ENCODE results near the gene RPL36AL. TPM values are rescaled to one million over a fixed set of nuclear protein-coding genes. Genes with fewer than 3 reads are reported as not detected.

Gene RPL36AL
- total and polyA plus RNA-seq, 10 of the 15 experiments (the other 5 are each of a cell fraction or from before 2014, with no cell fraction given): 222 to 1,379 (median 545) TPM

- no peak for TF ChIP-seq TBL1XR1 (IDR thresholded peaks at IDR 0.05; ENCODE audit: low read depth, low read length)
- no peak for TF ChIP-seq IRF4 (IDR thresholded peaks at IDR 0.05; ENCODE audit: low read depth, low read length)
- no peak for TF ChIP-seq LARP7 (IDR thresholded peaks at IDR 0.05)
- no peak for TF ChIP-seq NBN (IDR thresholded peaks at IDR 0.05)
- TF ChIP-seq BCLAF1 (IDR thresholded peaks at IDR 0.05): no peak
- TF ChIP-seq, protein P1, sequence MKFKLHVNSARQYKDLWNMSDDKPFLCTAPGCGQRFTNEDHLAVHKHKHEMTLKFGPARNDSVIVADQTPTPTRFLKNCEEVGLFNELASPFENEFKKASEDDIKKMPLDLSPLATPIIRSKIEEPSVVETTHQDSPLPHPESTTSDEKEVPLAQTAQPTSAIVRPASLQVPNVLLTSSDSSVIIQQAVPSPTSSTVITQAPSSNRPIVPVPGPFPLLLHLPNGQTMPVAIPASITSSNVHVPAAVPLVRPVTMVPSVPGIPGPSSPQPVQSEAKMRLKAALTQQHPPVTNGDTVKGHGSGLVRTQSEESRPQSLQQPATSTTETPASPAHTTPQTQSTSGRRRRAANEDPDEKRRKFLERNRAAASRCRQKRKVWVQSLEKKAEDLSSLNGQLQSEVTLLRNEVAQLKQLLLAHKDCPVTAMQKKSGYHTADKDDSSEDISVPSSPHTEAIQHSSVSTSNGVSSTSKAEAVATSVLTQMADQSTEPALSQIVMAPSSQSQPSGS (IDR thresholded peaks at IDR 0.05; ENCODE audit: low read length): no peak
- TF ChIP-seq, protein P2, sequence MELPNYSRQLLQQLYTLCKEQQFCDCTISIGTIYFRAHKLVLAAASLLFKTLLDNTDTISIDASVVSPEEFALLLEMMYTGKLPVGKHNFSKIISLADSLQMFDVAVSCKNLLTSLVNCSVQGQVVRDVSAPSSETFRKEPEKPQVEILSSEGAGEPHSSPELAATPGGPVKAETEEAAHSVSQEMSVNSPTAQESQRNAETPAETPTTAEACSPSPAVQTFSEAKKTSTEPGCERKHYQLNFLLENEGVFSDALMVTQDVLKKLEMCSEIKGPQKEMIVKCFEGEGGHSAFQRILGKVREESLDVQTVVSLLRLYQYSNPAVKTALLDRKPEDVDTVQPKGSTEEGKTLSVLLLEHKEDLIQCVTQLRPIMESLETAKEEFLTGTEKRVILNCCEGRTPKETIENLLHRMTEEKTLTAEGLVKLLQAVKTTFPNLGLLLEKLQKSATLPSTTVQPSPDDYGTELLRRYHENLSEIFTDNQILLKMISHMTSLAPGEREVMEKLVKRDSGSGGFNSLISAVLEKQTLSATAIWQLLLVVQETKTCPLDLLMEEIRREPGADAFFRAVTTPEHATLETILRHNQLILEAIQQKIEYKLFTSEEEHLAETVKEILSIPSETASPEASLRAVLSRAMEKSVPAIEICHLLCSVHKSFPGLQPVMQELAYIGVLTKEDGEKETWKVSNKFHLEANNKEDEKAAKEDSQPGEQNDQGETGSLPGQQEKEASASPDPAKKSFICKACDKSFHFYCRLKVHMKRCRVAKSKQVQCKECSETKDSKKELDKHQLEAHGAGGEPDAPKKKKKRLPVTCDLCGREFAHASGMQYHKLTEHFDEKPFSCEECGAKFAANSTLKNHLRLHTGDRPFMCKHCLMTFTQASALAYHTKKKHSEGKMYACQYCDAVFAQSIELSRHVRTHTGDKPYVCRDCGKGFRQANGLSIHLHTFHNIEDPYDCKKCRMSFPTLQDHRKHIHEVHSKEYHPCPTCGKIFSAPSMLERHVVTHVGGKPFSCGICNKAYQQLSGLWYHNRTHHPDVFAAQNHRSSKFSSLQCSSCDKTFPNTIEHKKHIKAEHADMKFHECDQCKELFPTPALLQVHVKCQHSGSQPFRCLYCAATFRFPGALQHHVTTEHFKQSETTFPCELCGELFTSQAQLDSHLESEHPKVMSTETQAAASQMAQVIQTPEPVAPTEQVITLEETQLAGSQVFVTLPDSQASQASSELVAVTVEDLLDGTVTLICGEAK (IDR thresholded peaks at IDR 0.05; ENCODE audit: borderline replicate concordance): no peak
- TF ChIP-seq POLR2A (IDR thresholded peaks at IDR 0.05; ENCODE audit: low read depth, low read length): 0 out of 2 replicates have a peak, but pooled peaks have one; percentile 39
- TF ChIP-seq JUNB (IDR thresholded peaks at IDR 0.05): no peak
- no peak for TF ChIP-seq SMC3 (IDR thresholded peaks at IDR 0.05; ENCODE audit: borderline replicate concordance, low read length)
- no peak for TF ChIP-seq YY1 (IDR thresholded peaks at IDR 0.05; ENCODE audit: low read depth, low read length)
- 0 out of 2 replicates have a peak, but pooled peaks have one; percentile 9 for TF ChIP-seq SMAD5 (IDR thresholded peaks at IDR 0.05; ENCODE audit: low read depth)
- peak; percentile 26; the same call in 1 of the 2 replicates for TF ChIP-seq NFIC (IDR thresholded peaks at IDR 0.05; ENCODE audit: low read depth, low read length)
- no peak for TF ChIP-seq EP300 (IDR thresholded peaks at IDR 0.05; ENCODE audit: borderline replicate concordance in 1 of 2, control insufficient read depth in 1 of 2, low read depth in 2 of 2, low read length in 2 of 2)
- 0 out of 2 replicates have a peak, but pooled peaks have one; percentile 29 for TF ChIP-seq CBFB (IDR thresholded peaks at IDR 0.05; ENCODE audit: low read depth)
- no peak for TF ChIP-seq NFYA (IDR thresholded peaks at IDR 0.05; ENCODE audit: borderline replicate concordance, low read depth, low read length)
- TF ChIP-seq CHD2 (IDR thresholded peaks at IDR 0.05; ENCODE audit: borderline replicate concordance, low read depth, low read length): no peak
- TF ChIP-seq, protein P3, sequence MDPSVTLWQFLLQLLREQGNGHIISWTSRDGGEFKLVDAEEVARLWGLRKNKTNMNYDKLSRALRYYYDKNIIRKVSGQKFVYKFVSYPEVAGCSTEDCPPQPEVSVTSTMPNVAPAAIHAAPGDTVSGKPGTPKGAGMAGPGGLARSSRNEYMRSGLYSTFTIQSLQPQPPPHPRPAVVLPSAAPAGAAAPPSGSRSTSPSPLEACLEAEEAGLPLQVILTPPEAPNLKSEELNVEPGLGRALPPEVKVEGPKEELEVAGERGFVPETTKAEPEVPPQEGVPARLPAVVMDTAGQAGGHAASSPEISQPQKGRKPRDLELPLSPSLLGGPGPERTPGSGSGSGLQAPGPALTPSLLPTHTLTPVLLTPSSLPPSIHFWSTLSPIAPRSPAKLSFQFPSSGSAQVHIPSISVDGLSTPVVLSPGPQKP (IDR thresholded peaks at IDR 0.05; ENCODE audit: low read depth, low read length): no peak
- TF ChIP-seq HDGF (IDR thresholded peaks at IDR 0.05): no peak
- TF ChIP-seq MEF2A (IDR thresholded peaks at IDR 0.05; ENCODE audit: insufficient read depth, low read depth, low read length): no peak
- no peak for TF ChIP-seq NRF1 (conservative IDR thresholded peaks at IDR 0.05; ENCODE audit: low read depth, low read length)
Measured at GRCh38 chr14:49581209-49582112, 39.0 kb downstream of the RPL36AL start (continued).
